GM12864 (cell line): Measurements from ENCODE around the gene MRPL55.

Experiments
- DNase-seq: peaks from one replicate; pipeline ENCODE4 v3.0.0-alpha.2; 2011; ENCODE audit warnings: low read depth
- H3K4me3 ChIP-seq: 2 replicates; pipeline ENCODE4 v1.5.1; 2011; ENCODE audit warnings: mild to moderate bottlenecking, low read depth, low read length, control low read depth
- TF ChIP-seq, protein P1 (sequence below): IDR thresholded peaks from 2 replicates; pipeline ENCODE4 v1.5.1; 2011; ENCODE audit warnings: low read depth, mild to moderate bottlenecking, moderate library complexity, low read length, control low read depth, inconsistent platforms; ENCODE audit errors: missing control alignments

Gene MRPL55

GRCh38 chr1:228100822-228101613 lies 8.1 kb downstream of the MRPL55 start:
- no peak for DNase-seq
- TF ChIP-seq, protein P1, sequence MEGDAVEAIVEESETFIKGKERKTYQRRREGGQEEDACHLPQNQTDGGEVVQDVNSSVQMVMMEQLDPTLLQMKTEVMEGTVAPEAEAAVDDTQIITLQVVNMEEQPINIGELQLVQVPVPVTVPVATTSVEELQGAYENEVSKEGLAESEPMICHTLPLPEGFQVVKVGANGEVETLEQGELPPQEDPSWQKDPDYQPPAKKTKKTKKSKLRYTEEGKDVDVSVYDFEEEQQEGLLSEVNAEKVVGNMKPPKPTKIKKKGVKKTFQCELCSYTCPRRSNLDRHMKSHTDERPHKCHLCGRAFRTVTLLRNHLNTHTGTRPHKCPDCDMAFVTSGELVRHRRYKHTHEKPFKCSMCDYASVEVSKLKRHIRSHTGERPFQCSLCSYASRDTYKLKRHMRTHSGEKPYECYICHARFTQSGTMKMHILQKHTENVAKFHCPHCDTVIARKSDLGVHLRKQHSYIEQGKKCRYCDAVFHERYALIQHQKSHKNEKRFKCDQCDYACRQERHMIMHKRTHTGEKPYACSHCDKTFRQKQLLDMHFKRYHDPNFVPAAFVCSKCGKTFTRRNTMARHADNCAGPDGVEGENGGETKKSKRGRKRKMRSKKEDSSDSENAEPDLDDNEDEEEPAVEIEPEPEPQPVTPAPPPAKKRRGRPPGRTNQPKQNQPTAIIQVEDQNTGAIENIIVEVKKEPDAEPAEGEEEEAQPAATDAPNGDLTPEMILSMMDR = no peak
- H3K4me3 ChIP-seq = peak overlapping the region; percentile 94

GRCh38 chr1:228099331-228099732 lies 9.8 kb downstream of the MRPL55 start:
- no peak overlapping the region for H3K4me3 ChIP-seq
- TF ChIP-seq, protein P1 = no peak
- DNase-seq = no peak

DNA sequence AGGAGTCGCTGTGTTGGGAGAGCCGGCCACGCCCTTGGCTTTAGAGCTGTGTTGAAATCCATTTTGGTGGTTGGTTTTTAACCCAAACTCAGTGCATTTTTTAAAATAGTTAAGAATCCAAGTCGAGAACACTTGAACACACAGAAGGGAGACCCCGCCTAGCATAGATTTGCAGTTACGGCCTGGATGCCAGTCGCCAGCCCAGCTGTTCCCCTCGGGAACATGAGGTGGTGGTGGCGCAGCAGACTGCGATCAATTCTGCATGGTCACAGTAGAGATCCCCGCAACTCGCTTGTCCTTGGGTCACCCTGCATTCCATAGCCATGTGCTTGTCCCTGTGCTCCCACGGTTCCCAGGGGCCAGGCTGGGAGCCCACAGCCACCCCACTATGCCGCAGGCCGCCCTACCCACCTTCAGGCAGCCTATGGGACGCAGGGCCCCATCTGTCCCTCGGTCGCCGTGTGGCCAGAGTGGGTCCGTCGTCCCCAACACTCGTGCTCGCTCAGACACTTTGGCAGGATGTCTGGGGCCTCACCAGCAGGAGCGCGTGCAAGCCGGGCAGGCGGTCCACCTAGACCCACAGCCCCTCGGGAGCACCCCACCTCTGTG lies 10.7 kb downstream of the MRPL55 start:
- H3K4me3 ChIP-seq = no peak overlapping the region
- DNase-seq = no peak
- TF ChIP-seq, protein P1 = no peak

- H3K4me3 ChIP-seq = no peak overlapping the region
- no peak for DNase-seq
- TF ChIP-seq, protein P1 = no peak
Measured at GRCh38 chr1:228097333-228098081, 11.6 kb downstream of the MRPL55 start.

DNA sequence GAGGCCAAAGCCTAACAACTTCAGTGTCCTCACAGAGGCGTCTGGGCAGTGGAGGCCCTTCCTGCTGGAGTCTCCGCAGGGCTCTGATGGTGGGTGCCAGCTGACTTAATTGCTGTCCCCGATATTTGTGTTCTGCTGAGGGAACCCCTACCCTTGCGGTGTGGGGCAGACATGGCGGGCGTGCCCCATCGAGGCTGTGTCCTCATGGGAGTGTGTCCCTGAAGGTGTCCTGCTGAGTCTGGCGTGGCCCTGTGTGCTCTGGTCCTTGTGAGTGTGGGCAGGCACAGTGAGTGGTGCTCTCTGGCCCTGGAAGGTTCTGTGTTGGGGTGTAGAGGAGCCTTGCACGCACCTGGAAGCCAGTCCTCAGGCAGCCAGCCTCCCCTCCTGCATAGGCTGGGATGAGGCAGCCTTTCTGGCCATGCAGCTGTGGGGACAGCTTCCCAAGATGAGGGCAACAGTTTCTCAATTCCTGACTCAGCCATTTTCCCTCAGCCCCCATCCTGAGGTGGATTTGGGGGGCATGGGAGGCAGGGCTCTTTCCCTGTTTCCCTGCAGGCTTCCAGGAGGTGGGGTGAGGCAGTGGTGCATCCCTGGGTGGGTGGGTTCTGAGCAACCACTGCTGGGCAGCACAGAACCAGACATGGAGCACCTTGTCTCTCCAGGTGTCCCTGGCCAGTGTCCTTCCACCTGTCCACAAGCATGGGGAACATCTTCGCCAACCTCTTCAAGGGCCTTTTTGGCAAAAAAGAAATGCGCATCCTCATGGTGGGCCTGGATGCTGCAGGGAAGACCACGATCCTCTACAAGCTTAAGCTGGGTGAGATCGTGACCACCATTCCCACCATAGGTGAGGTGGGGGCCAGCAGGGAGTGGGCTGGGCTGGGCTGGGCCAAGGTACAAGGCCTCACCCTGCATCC lies 12.4 kb downstream of the MRPL55 start:
- no peak overlapping the region for H3K4me3 ChIP-seq
- no peak for DNase-seq
- TF ChIP-seq, protein P1 = no peak

DNA sequence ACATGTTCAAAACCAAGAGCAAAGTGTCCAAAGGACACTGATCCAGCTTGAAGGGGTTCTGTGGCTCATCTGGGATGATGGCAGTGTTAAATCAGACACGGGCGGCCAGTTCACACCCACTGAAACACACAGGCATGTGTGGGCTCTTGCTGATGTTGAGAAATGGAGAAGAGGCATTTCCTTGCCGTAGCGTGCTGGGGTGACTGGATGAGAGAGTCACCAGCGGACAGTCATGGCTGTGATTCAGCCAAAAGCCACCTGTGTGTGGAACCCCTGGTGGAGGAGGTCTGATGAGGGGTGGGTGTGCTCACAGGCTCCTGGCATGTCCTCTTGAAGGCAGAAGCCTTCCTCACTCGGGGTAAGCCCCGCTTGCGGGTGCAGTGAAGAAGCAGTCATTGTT lies 13.2 kb downstream of the MRPL55 start:
- H3K4me3 ChIP-seq = no peak overlapping the region
- no peak for DNase-seq
- TF ChIP-seq, protein P1 = no peak
